K562 (cell line): ENCODE data around the gene RNFT2. TPM values are rescaled to one million over a fixed set of nuclear protein-coding genes. Genes with fewer than 3 reads are reported as not detected.

Source experiments
- ATF3 ChIP-seq, 2 experiments: fragments of 450-650 bp in 1 of 2; sonication (generic) in 1 of 2; formaldehyde crosslinking in 1 of 2; IDR thresholded peaks in 1 of 2; conservative IDR thresholded peaks in 1 of 2; 2 replicates each; pipeline versions ENCODE4 v1.6.1 to v1.8.1; 2016 to 2023; ENCODE audit warnings: mild to moderate bottlenecking in 2 of 2, moderate library complexity in 2 of 2, inconsistent platforms in 1 of 2, missing genetic modification reagents in 1 of 2
- BDP1 ChIP-seq: IDR thresholded peaks from 3 replicates; pipeline ENCODE4 v1.6.1; 2011; ENCODE audit not compliant: insufficient read length, insufficient read depth
- CCNT2 ChIP-seq: IDR thresholded peaks from 2 replicates; pipeline ENCODE4 v1.6.1; 2011; ENCODE audit warnings: borderline replicate concordance, low read depth, mild to moderate bottlenecking, moderate library complexity, mixed read lengths, low read length; ENCODE audit not compliant: insufficient read length; ENCODE audit errors: extremely low read depth
- CREB1 ChIP-seq, 2 experiments: sonication (generic) in 1 of 2; formaldehyde crosslinking in 1 of 2; IDR thresholded peaks; 2 replicates each; pipeline versions ENCODE4 v1.6.1 to v1.8.0; 2012 to 2022; ENCODE audit warnings: inconsistent platforms in 1 of 2, mild to moderate bottlenecking in 1 of 2, missing genetic modification reagents in 1 of 2, moderate library complexity in 1 of 2
- CREB3L1 ChIP-seq: fragments of 450-650 bp; IDR thresholded peaks from 2 replicates; pipeline ENCODE4 v1.6.1; 2014; ENCODE audit warnings: low read depth, mild to moderate bottlenecking, moderate library complexity, borderline replicate concordance
- ETV5 ChIP-seq: sonication (generic); formaldehyde crosslinking; IDR thresholded peaks from 2 replicates; pipeline ENCODE4 v1.4.0; 2020; ENCODE audit warnings: low read depth, mild to moderate bottlenecking, missing genetic modification reagents
- HMG20B ChIP-seq: fragments of 250-450 bp; sonication (Bioruptor Pico); IDR thresholded peaks from 2 replicates; pipeline ENCODE4 v1.5.0; 2021; ENCODE audit warnings: mild to moderate bottlenecking
- KLF16 ChIP-seq: IDR thresholded peaks from 2 replicates; pipeline ENCODE4 v1.6.1; 2016; ENCODE audit warnings: antibody characterized with exemption
- NCOR1 ChIP-seq: fragments of 450-650 bp; IDR thresholded peaks from 2 replicates; pipeline ENCODE4 v1.6.1; 2016; ENCODE audit warnings: mild to moderate bottlenecking, moderate library complexity
- PHF8 ChIP-seq: fragments of 200-600 bp; sonication (generic); IDR thresholded peaks from 2 replicates; pipeline ENCODE4 v1.6.1; 2012; ENCODE audit warnings: mixed run types, mild to moderate bottlenecking, inconsistent platforms, low read length, moderate library complexity, borderline replicate concordance
- REST ChIP-seq, 2 experiments: fragments of 450-650 bp; formaldehyde crosslinking in 1 of 2; IDR thresholded peaks; 2 replicates each; pipeline versions ENCODE4 v1.4.0 to v1.6.1; 2014 to 2020; ENCODE audit warnings: mild to moderate bottlenecking in 2 of 2, borderline replicate concordance in 1 of 2, low read depth in 1 of 2
- RFX5 ChIP-seq: IDR thresholded peaks from 2 replicates; pipeline ENCODE4 v1.6.1; 2011; ENCODE audit warnings: low read depth, mild to moderate bottlenecking, improper control_type of control experiment, low read length
- SMARCE1 ChIP-seq: fragments of 450-650 bp; IDR thresholded peaks from 2 replicates; pipeline ENCODE4 v1.7.1; 2016; ENCODE audit warnings: mild to moderate bottlenecking
- SOX6 ChIP-seq: fragments of 450-650 bp; IDR thresholded peaks from 2 replicates; pipeline ENCODE4 v1.6.1; 2014; ENCODE audit warnings: mild to moderate bottlenecking
- TAF7 ChIP-seq: fragments of 450-650 bp; IDR thresholded peaks from 2 replicates; pipeline ENCODE4 v1.6.1; 2016; ENCODE audit warnings: missing genetic modification characterization, missing compliant biosample characterization
- polyA plus RNA-seq, 8 experiments: library from polyadenylated mRNA; depleted of rRNA in 4 of 8; stranded (reverse) in 5 of 8; unstranded in 3 of 8; fragments of >200 nt; fragmentation: Nextera tagmentation in 2 of 8; fragmentation: Illumina TruSeq in 1 of 8; extraction: Ambion mirVana in 2 of 8; extraction: Trizol in 1 of 8; gene quantifications; 2 replicates each; pipeline versions ENCODE4 v1.2.1 to v1.2.3, GENCODE V29; 2011 to 2014; ENCODE audit warnings: inconsistent platforms in 1 of 8, missing spikeins in 1 of 8
- total RNA-seq, 7 experiments: library from RNA; depleted of rRNA in 6 of 7; stranded (reverse); fragments of >200 nt in 6 of 7; fragmentation: Illumina TruSeq in 2 of 7; extraction: Trizol in 2 of 7; gene quantifications; 2 replicates each; pipeline versions ENCODE4 v1.2.1 to v1.2.3, GENCODE V29; 2011 to 2021; ENCODE audit warnings: low replicate concordance in 1 of 7

Gene RNFT2
- total and polyA plus RNA-seq, 9 of the 15 experiments (the other 6 are each of a cell fraction or from before 2014, with no cell fraction given), result 3.6 to 26.3 (median 9.5) TPM

GRCh38 chr12:116759783-116760621 lies 21.9 kb downstream of the RNFT2 start (continued):
- TF ChIP-seq REST (IDR thresholded peaks at IDR 0.05; ENCODE audit: borderline replicate concordance) (0 out of 2 replicates have a peak, but pooled peaks have one; percentile 14), REST (CRISPR knock-in tag; IDR thresholded peaks at IDR 0.05; ENCODE audit: low read depth) (no peak), ETV5 (CRISPR knock-in tag) (0 out of 2 replicates have a peak, but pooled peaks have one; percentile 42), CREB3L1 (peak; percentile 94; the same call in 1 of the 2 replicates), PHF8 (peak; percentile 67), CCNT2 (no peak), TAF7 (tag) (0 out of 2 replicates have a peak, but pooled peaks have one; percentile 22), SOX6 (peak; percentile 25; the same call in 1 of the 2 replicates), KLF16 (0 out of 2 replicates have a peak, but pooled peaks have one; percentile 9), ATF3 (IDR thresholded peaks at IDR 0.05) (peak; percentile 50; the same call in 1 of the 2 replicates), ATF3 (CRISPR knock-in tag; conservative IDR thresholded peaks at IDR 0.05) (no peak), CREB1 (IDR thresholded peaks at IDR 0.05) (no peak), CREB1 (CRISPR knock-in tag; IDR thresholded peaks at IDR 0.05) (peak; percentile 28; the same call in 1 of the 2 replicates), HMG20B (no peak), SMARCE1 (0 out of 2 replicates have a peak, but pooled peaks have one; percentile 48), BDP1 (no peak), NCOR1 (peak; percentile 6; the same call in 1 of the 2 replicates), RFX5 (no peak)
